ENCODE data around the gene IL37.
"Not testable (repeated sequence)": the region's sequence is repeated elsewhere in the genome, so short reads cannot be mapped to it uniquely, and the experiment has no call there.

The IL37 gene

GRCh38 chr2:112923237-112923966 is 12.4 kb downstream of the IL37 start:
- DNase-seq (ENCODE audit: low read depth in 2 of 2) = no peak

DNA sequence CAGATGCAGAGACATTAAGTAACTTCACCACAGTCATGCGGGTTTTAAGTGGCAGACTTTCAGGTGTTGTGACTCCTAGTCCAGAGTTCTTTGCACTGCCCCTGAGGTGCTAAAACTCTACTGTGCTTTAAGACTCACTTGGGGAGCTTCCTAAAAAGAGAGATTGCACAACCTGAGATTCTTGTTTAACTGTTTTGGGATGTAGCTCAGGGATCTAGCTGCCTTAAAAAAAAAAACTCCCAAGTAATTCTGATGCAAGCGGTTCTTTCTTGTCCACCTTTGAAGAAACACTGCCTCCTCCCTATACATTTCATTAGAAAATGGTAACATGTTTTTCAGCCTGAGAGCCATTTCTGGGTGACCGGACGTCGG is 13.0 kb downstream of the IL37 start:
- DNase-seq (ENCODE audit: low read depth in 2 of 2) = no peak

GRCh38 chr2:112924360-112924759 is 13.4 kb downstream of the IL37 start:
- no peak for DNase-seq (ENCODE audit: low read depth in 2 of 2)

GRCh38 chr2:112924821-112925220 is 13.9 kb downstream of the IL37 start:
- DNase-seq (ENCODE audit: low read depth in 2 of 2) = no peak

DNA sequence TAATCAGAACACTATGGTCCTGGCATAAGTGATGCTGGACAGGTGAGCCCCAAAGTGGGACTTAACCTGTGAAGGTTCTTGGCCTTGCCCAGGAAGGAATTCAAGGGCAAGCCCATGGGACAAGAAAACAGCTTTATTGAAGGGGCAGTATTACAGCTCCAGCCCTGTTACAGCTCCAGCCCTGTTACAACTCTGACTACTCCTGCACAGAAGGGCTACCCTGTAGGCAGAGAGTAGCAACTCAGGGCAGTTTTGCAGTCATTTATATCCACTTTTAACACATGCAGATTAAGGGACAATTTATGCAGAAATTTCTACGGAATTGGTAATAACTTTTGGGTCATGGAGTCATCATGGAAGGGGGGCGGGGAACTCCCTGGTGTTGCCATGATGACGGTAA is 15.7 kb downstream of the IL37 start:
- no peak for DNase-seq (ENCODE audit: low read depth in 2 of 2)

DNA sequence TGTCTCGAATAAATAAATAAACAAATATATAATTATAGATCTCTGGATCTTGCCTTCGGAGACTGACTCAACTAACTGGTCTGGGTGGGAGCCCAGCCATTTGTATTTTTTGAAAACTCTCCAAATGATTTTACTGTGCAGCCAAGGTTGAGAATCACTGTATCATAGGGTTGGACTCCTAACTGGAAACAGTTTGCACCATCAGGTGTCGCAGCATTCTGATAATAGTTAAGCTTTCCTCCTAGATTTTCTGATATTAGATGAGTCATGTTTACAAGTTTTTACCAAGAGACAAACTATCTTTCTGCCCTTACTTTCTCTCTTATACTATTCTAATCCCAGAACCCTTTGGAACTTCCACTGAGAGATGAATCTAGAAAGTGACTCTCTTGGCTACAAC is 16.8 kb downstream of the IL37 start:
- no peak for DNase-seq (ENCODE audit: low read depth in 2 of 2)

GRCh38 chr2:112933261-112933660 is 22.3 kb downstream of the IL37 start:
- no peak for DNase-seq (ENCODE audit: low read depth in 2 of 2)

- DNase-seq (ENCODE audit: low read depth in 2 of 2) = not testable (repeated sequence)
Measured at GRCh38 chr2:112934117-112934516, 23.2 kb downstream of the IL37 start.

- no peak for DNase-seq (ENCODE audit: low read depth in 2 of 2)
Measured at GRCh38 chr2:112936927-112937232, 25.9 kb downstream of the IL37 start.

- no peak for DNase-seq (ENCODE audit: low read depth in 2 of 2)
Measured at GRCh38 chr2:112938904-112939303, 27.9 kb downstream of the IL37 start.

GRCh38 chr2:112939425-112939824 is 28.5 kb downstream of the IL37 start:
- DNase-seq (ENCODE audit: low read depth in 2 of 2) = no peak

DNA sequence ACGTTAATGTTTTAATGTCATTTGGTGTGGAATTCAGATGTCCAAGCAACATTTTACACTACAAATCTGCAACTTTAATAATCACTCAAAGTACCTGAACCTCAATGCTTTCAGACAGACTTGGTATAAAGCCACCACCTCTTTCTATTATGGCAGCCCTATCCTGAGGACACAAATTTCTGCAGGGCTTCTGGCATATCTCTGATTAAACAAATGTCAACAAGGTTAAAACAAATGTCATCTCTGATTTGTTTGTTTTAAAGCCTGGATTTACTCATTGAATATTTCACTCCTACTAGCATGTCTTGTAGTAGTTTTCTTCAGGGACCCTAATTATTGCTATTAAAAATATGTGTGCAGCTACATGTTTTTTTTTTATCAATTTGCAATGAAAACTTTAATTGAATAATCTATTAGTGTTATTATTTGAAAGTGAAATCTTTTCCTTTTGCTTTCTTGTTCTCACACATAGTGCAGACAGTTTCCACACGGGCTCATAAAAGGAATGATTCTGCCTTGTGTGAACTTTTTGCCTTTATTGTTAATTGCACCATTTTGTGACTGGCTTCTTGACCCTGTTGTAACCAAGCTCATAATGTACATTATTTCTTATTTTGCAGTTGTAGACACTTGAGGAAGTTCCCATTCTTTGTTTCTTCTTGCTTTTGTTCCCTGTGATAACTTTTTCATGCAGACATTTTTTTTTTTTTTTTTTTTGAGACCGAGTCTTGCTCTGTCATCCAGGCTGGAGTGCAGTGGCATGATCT is 30.1 kb downstream of the IL37 start:
- DNase-seq (ENCODE audit: low read depth in 2 of 2) = no peak

DNA sequence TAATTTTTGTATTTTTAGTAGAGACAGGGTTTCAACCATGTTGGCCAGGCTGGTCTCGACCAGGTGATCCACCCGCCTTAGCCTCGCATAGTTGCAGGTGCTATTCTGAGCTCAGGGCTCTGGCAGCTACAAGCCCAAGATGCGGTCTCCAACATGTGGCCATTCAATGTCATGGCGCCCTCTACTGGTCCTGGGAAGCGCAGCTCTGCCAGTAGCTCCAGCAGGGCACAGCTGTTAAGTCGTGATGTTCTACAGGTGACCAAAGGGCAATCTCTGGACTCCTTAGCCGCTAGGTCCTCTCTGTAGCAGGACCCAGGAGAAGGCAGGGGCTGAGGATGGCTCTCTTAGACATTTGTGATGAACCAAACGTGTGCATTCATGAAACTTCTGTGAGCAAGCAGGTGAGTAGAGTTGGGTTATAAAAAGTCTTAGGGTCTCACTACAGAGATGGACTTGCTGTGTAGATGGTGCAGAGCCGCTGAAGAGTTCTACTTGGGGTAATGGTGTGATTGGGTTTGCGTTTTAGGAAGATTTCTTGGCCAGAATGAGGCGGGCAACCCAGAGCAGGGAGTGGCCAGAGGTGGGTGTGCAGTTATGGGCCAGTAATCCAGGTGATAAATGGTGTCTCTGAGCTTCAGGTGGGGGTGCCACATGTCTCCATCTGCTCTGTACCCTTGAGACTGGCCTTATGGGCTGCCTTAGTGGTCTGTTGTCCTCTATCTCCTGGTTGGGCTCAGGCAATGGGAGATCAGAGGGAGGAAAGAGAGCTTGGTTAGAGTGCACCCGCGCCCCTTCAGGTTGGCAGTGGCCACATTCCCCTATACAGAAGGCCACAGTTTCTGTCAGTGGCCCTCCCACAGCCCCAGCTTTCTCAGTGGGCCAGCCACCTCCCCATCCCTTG is 31.0 kb downstream of the IL37 start:
- peak; percentile 65 to 77 for DNase-seq (ENCODE audit: low read depth in 2 of 2)

- no peak for DNase-seq (ENCODE audit: low read depth in 2 of 2)
Measured at GRCh38 chr2:112942654-112943002, 31.7 kb downstream of the IL37 start.

- no peak for DNase-seq (ENCODE audit: low read depth in 2 of 2)
Measured at GRCh38 chr2:112944971-112945370, 34.0 kb downstream of the IL37 start.

DNA sequence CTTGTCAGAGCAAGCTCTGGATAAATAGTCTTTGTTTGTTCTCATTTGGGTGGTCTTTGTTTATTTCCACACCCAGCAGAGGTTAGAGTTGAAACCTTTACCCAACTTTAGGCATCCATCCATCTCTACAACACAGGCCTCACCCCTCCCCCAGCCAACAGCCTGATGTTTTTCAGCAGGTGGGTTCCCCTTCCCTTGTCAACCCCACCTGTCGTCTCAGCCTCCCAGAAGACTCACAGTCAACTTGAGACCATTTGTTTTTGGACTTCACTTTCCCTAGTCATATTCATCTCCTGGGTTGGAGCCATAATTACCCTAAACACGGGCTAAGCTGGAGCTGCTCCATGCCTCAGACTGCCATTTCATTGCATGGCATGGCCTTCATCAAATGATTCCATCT is 35.1 kb downstream of the IL37 start:
- no peak for DNase-seq (ENCODE audit: low read depth in 2 of 2)

GRCh38 chr2:112947374-112947773 is 36.4 kb downstream of the IL37 start:
- no peak for DNase-seq (ENCODE audit: low read depth in 2 of 2)

DNA sequence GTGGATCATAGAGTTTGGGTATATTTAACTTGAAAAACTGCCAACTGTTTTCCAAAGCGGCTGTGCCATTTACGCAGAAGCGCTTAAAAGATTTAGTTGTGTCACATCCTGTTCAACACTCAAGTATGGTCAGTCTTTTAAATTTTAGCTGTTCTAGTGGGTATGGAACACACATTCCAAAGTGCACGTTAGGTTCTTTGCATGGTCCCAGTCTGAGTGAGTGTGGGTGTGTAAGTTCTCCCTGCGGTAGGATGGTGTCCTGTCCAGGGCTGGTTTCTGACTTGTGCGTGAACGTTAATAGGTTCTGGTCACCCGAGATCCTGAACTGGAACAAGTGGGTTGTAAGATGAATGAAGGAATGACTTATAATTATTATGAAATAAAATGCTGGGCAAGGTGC is 38.5 kb downstream of the IL37 start:
- DNase-seq (ENCODE audit: low read depth in 2 of 2) = no peak

DNA sequence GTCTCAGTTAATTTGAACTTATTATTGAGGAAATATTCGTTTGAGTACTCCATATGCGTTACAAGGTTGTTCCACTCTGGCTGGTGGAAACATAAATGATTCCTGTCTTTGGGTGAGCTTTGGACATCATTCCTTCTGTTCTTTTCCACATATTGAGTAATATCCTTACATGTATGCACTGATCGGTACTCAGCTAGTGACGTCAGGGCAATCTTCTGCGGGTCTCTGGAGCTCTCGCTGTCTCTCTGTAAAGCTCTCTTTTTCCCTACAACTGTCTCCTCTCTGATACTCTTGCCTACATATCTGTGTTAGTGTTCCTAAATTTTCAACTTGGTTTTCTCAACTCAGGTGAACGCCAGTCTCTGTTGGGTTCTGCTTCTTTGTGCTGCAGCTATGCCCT is 43.4 kb downstream of the IL37 start:
- no peak for DNase-seq (ENCODE audit: low read depth in 2 of 2)

DNA sequence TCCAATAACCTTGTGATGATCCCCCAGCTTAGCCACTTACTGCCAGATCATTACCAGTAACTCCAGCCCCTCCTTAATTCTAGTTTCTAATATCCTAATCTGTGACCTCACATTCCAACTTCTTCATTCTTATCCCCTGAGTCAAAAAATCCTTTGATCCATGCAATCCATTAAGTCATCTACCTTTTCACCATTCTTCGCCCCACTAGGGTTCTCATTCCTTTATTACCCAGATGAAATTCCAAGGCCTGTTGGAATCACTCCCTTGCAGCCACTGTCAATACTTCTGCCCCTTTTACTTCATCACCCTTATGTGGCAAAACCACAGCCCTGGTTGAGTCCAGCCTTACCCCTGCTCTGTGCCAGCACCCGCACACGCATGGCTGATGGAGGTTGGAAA is 46.5 kb downstream of the IL37 start:
- DNase-seq (ENCODE audit: low read depth in 2 of 2) = no peak

DNA sequence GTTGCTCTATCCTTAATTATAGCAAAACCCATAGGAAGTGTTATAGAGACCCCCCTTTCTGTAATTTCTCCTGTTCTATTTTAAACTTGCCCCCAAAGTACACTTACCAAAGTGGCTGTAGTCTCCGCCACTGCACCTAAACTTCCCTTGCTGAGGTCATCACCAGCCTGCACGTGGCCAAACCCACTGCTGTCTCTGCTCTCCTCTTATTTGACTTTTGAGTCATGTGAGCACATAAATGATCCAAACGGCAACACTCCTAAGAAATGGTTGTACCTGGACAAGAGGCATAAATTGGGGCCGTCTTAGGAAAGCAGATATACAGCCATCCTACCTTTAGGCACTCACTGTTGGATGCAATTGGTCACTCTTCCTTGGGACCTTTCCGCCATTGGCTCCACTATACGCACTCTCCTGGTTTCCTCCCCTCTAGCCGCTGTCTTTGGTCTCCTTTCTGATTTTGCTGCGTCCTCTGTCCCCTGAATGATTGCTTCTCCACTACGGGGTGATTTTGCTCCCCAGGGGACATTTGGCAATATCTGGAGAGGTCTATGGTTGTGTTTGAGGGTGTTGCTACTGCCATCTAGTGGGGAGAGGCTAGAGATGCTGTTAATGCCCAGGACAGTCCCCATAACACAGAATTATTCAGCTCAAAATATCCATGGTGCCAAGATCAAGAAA is 47.6 kb downstream of the IL37 start:
- DNase-seq (ENCODE audit: low read depth in 2 of 2) = peak in 1 of 2 donors; percentile 10

All from stimulated activated CD4-positive, alpha-beta T cell treated with anti-CD3 and anti-CD28 coated beads, Interleukin-4, amount 100 ng/mL, for 48 hours (primary cell).